GM12873 (cell line): ENCODE results near the gene STARD5.

Source experiments
- TF ChIP-seq, protein P1 (sequence below): IDR thresholded peaks from 2 replicates; pipeline ENCODE4 v1.5.1; 2012; ENCODE audit warnings: low read depth, mild to moderate bottlenecking, moderate library complexity, low read length, control low read depth; ENCODE audit not compliant: insufficient read depth; ENCODE audit errors: missing control alignments

STARD5 gene

DNA sequence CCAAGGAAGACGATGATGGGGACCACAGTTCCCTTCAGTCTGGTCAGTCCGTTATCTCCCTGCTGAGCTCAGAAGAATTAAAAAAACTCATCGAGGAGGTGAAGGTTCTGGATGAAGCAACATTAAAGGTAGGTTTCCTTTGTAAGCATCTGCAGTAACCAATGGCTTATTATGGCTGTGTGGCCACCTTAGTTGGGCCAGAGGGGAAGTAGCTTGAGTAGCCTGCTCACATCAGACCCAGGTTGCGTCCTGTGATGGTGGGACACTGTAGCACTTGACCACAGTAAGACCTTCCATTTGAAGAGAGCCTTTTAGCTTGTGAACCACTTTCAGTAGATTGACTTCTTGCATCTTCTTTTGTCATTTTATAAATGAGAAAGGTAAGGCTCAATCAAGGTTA lies 22.6 kb downstream of the STARD5 start:
- TF ChIP-seq, protein P1, sequence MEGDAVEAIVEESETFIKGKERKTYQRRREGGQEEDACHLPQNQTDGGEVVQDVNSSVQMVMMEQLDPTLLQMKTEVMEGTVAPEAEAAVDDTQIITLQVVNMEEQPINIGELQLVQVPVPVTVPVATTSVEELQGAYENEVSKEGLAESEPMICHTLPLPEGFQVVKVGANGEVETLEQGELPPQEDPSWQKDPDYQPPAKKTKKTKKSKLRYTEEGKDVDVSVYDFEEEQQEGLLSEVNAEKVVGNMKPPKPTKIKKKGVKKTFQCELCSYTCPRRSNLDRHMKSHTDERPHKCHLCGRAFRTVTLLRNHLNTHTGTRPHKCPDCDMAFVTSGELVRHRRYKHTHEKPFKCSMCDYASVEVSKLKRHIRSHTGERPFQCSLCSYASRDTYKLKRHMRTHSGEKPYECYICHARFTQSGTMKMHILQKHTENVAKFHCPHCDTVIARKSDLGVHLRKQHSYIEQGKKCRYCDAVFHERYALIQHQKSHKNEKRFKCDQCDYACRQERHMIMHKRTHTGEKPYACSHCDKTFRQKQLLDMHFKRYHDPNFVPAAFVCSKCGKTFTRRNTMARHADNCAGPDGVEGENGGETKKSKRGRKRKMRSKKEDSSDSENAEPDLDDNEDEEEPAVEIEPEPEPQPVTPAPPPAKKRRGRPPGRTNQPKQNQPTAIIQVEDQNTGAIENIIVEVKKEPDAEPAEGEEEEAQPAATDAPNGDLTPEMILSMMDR: no peak

DNA sequence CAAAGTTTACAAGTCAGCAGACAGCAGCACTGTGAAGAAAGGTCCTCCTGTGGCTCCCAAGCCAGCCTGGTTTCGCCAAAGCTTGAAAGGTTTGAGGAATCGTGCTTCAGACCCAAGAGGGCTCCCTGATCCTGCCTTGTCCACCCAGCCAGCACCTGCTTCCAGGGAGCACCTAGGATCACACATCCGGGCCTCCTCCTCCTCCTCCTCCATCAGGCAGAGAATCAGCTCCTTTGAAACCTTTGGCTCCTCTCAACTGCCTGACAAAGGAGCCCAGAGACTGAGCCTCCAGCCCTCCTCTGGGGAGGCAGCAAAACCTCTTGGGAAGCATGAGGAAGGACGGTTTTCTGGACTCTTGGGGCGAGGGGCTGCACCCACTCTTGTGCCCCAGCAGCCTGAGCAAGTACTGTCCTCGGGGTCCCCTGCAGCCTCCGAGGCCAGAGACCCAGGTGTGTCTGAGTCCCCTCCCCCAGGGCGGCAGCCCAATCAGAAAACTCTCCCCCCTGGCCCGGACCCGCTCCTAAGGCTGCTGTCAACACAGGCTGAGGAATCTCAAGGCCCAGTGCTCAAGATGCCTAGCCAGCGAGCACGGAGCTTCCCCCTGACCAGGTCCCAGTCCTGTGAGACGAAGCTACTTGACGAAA lies 24.2 kb downstream of the STARD5 start:
- TF ChIP-seq, protein P1: no peak

DNA sequence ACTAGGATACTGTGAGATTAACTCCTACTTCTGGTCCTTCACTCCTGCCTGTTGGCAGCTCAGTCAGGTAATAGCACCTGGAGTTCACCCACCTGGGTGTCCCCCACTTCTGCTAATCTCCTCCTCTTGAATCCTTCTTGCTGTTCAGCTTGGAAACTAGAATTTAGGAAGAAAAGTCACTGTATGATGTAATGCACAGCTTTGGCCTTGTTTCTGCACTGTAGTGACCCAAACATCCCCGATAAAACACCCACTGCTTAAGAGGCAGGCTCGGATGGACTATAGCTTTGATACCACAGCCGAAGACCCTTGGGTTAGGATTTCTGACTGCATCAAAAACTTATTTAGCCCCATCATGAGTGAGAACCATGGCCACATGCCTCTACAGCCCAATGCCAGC lies 24.8 kb downstream of the STARD5 start:
- TF ChIP-seq, protein P1: no peak

DNA sequence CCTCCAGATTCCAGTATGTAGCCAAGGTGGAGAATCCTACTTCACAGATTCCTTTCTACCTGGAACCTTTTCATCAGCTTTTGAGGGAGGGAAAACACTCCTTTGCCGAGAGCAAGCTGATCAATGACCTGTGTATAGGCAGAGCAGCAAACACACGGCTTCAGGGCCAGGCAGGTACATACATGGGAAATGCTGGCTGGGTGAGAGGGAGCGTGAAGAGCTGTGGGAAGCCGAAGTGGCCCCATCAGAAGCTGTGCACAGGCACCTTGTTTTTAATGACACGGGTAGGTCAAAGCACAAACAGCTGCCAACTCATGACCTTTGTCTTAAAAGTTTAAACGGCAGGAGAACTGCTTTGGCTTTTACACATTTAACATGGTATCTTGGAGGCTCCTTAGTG lies 25.3 kb downstream of the STARD5 start:
- TF ChIP-seq, protein P1: no peak

DNA sequence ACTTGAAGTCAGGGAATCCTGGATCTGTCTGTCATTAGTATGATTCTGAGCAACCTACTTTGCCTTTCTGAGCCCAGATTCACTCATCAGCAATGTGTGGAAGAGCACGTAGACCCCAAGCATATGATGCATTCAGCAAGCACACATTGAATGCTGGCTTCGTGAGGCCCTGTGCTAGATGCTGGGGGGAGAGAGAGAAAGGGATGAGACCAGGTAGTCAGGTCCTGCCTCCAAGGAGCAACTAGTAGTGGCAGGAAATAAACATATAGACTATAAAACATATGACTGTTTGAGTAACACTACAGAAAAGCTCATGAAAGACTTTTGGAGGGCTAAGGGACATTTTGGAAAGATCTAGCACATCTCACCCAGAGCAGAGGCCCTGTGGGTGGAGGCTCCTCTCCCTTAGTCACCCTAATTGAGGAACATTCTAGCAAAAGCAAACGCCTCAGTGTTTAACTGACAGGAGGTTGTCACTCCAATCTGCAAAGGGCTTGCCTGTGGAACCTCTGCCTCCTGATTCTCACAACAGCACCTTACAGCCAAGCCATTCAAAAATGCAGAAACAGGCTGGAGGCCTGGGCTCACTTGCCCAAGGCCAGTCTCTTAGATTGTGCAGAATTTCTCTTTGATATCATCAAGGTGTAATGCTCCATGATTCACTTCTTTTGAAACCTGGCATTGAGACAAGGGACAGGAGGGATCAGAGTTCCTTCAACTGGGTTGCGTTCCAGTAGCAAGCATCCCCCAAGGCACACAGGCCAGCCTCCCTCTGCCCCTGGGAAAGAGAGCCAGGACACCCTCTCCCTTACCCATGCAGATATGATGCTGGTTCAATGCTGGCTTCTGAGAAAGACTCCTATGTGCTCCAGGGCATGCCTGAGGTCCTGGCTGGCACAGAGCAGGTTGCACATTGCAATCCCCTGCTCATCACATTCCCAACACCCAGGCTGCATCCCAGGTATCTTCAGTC lies 26.1 kb downstream of the STARD5 start:
- TF ChIP-seq, protein P1: no peak

DNA sequence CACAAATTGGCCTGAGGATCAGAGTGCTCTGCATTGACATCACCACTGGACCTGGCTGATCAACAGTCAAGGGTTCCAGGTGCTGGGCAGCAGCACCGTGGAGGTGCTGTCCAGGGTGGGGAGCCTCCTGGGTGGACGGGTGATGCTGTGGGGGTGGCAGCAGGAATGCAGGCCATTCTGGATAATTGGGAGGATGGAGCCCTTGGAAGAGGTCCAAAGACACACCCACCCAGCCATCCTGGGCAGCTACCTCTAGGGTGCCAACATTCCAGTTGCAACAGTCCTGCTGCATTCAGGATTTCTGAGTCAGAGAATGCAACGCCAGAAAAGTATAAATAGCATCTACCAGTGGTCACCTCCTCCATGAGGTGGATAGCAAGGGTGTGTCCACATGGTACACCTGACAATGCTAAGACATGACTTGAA lies 26.8 kb downstream of the STARD5 start:
- TF ChIP-seq, protein P1: no peak

DNA sequence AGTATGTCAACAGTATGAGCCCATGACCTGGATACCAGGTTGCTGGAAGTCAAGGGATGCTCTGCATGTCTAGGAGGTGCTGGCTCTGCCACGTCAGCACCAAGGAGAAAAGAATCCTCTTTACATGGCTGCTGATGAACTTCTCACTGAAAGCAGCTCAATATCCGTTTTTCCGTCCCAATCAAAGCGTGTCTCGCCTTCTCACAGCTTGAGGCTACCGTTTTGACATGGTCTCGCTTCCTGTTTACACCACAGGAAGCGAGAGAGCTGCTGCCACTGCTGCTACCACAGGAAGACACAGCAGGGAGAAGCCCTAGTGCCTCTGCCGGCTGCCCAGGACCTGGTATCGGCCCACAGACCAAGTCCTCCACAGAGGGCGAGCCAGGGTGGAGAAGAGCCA lies 27.3 kb downstream of the STARD5 start:
- TF ChIP-seq, protein P1: no peak
